ENCODE data around the gene SMAD5. TPM values are rescaled to one million over a fixed set of nuclear protein-coding genes. Genes with fewer than 3 reads are reported as not detected.

SMAD5 gene
- total and polyA plus RNA-seq, 2 of the 8 experiments (the other 6 are each of a cell fraction or from before 2014, with no cell fraction given) = 30.2 to 60.5 TPM

DNA sequence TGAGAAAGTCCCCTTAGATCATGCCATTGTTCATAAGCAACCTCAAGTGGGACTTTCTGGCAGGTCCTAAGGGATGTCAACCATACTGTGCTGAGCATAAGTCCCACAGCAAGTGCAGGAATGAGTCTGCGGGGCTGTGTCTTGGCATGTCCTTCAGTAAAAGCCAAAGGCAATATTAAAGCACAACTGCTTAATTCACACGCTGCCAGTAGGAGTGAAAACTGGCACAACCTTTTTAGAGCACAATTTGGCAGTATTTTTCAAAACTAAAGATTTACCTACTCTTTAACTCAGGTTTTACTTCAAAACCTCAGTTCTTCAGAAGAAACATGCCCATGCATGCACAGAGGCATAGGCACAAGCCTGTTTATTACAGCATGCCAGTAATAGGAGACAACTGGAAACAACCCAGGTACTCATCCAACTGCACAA is 24.4 kb upstream of the SMAD5 start:
- Histone ChIP-seq H2BK120ac (replicated peaks; ENCODE audit: low read depth, low read length) (no peak overlapping the region), H4K5ac (ENCODE audit: insufficient read length, low read depth, low read length) (no peak overlapping the region), H3K23me2 (ENCODE audit: low read depth, low read length) (no peaks in the 10 kb centered on the region), H2BK20ac (ENCODE audit: low read length) (peak overlapping the region; percentile 73; the same call in 1 of the 2 replicates), H2AFZ (ENCODE audit: low read length) (0 out of 2 replicates have a peak overlapping the region, but pooled peaks have one; percentile 38), H3K79me1 (ENCODE audit: low read depth, low read length) (no peaks in the 10 kb centered on the region), H3K36me3 (ENCODE audit: control insufficient read depth in 2 of 4, insufficient read depth in 4 of 4, low read length in 3 of 4) (no peaks in the 10 kb centered on the region), H3K4ac (replicated peaks; ENCODE audit: insufficient read length, low read depth, low read length) (no peak overlapping the region), H2BK15ac (ENCODE audit: low read length) (no peak overlapping the region), H3K27ac (ENCODE audit: low read depth, low read length) (no peak overlapping the region), H4K91ac (replicated peaks; ENCODE audit: insufficient read length, low read length) (no peak overlapping the region), H3K4me1 (replicated peaks in 1 of 4; ENCODE audit: control insufficient read depth in 3 of 4, insufficient read depth in 4 of 4, low read length in 3 of 4) (peaks cover 0 to 9% (median 0%) of the 10 kb centered on the region in 4 experiments; a peak in 2 of 7 replicates), H3K23ac (ENCODE audit: insufficient read length) (no peak overlapping the region), H4K8ac (ENCODE audit: extremely low read depth, insufficient read depth, low read length) (no peak overlapping the region), H2BK12ac (ENCODE audit: low read depth, low read length) (no peak overlapping the region), H2AK5ac (ENCODE audit: low read depth, low read length) (no peak overlapping the region), H3K56ac (replicated peaks; ENCODE audit: insufficient read length, low read depth, low read length) (no peak overlapping the region), H3K9me3 (ENCODE audit: insufficient read depth in 2 of 2, low read depth in 1 of 2, low read length in 1 of 2) (no peaks in the 10 kb centered on the region), H3K4me3 (ENCODE audit: extremely low read depth in 1 of 4, insufficient read depth in 2 of 4, low read depth in 3 of 4, low read length in 4 of 4) (no peak overlapping the region), H3K14ac (ENCODE audit: insufficient read length) (no peak overlapping the region), H3K9ac (replicated peaks in 1 of 4; ENCODE audit: extremely low read depth in 1 of 4, low read depth in 3 of 4, low read length in 3 of 4) (no peak overlapping the region), H2BK5ac (ENCODE audit: low read depth, low read length) (peak overlapping the region; percentile 67; the same call in 1 of the 2 replicates), H4K20me1 (replicated peaks in 1 of 2; ENCODE audit: control insufficient read depth in 1 of 2, insufficient read depth in 2 of 2, low read length in 2 of 2) (no peaks in the 10 kb centered on the region), H3K79me2 (ENCODE audit: control insufficient read depth in 1 of 2, insufficient read depth in 2 of 2, low read length in 2 of 2) (no peaks in the 10 kb centered on the region), H3K4me2 (ENCODE audit: insufficient read depth in 1 of 2, low read depth in 2 of 2, low read length in 2 of 2) (no peak overlapping the region), H3K18ac (ENCODE audit: extremely low read depth, low read length) (no peak overlapping the region), H3K27me3 (replicated peaks in 1 of 4; ENCODE audit: control insufficient read depth in 3 of 4, extremely low read depth in 1 of 4, insufficient read depth in 3 of 4, low read length in 3 of 4) (no peaks in the 10 kb centered on the region; a peak in 1 of 7 replicates)
- CTCF ChIA-PET (ENCODE audit: partially characterized antibody) = no interaction called here
- 81% methylated on average over 2 of the region's 2 CpGs; no CpG with 5 or more reads in 1 of the 2 experiments for WGBS, 2 experiments (ENCODE audit: extremely low coverage in 1 of 2, insufficient coverage in 1 of 2, insufficient read length in 1 of 2, insufficient replicate concordance in 2 of 2, low coverage in 1 of 2, low lambda C conversion rate in 2 of 2, missing lambda C conversion rate in 1 of 2)
- DNase-seq (ENCODE audit: low read depth in 1 of 2, low spot score in 2 of 2) (no peak), FAIRE-seq (no peak)
- POLR2A ChIA-PET (ENCODE audit: partially characterized antibody) = no interaction called here
- no peak for TF ChIP-seq YY1 (IDR thresholded peaks at IDR 0.05; ENCODE audit: low read depth, low read length)
- no peak for TF ChIP-seq POLR2A (IDR thresholded peaks at IDR 0.05; ENCODE audit: control extremely low read depth in 1 of 2, low read depth in 2 of 2, low read length in 2 of 2)
- no peak for TF ChIP-seq NANOG (IDR thresholded peaks at IDR 0.05; ENCODE audit: insufficient read depth, low read depth, low read length, poor library complexity, severe bottlenecking)
- no peak for TF ChIP-seq SIX5 (IDR thresholded peaks at IDR 0.05; ENCODE audit: low read depth, low read length)
- TF ChIP-seq PHF8 (conservative IDR thresholded peaks at IDR 0.05; ENCODE audit: low read depth, low read length) = no peak
- no peak for TF ChIP-seq EZH2 (IDR thresholded peaks at IDR 0.05; ENCODE audit: low read depth, low read length, severe bottlenecking)
- no peak for TF ChIP-seq RXRA (IDR thresholded peaks at IDR 0.05; ENCODE audit: insufficient read depth, low read depth, low read length)
- TF ChIP-seq ASH2L (IDR thresholded peaks at IDR 0.05; ENCODE audit: low read length) = no peak
- TF ChIP-seq, protein P1, sequence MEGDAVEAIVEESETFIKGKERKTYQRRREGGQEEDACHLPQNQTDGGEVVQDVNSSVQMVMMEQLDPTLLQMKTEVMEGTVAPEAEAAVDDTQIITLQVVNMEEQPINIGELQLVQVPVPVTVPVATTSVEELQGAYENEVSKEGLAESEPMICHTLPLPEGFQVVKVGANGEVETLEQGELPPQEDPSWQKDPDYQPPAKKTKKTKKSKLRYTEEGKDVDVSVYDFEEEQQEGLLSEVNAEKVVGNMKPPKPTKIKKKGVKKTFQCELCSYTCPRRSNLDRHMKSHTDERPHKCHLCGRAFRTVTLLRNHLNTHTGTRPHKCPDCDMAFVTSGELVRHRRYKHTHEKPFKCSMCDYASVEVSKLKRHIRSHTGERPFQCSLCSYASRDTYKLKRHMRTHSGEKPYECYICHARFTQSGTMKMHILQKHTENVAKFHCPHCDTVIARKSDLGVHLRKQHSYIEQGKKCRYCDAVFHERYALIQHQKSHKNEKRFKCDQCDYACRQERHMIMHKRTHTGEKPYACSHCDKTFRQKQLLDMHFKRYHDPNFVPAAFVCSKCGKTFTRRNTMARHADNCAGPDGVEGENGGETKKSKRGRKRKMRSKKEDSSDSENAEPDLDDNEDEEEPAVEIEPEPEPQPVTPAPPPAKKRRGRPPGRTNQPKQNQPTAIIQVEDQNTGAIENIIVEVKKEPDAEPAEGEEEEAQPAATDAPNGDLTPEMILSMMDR (IDR thresholded peaks at IDR 0.05; ENCODE audit: control extremely low read depth in 1 of 3, insufficient read depth in 1 of 3, low read depth in 1 of 3, low read length in 3 of 3) = no peak
- TF ChIP-seq MAX (IDR thresholded peaks at IDR 0.05) = no peak
- no peak for TF ChIP-seq TBP (IDR thresholded peaks at IDR 0.05; ENCODE audit: low read depth, low read length)
- TF ChIP-seq BACH1 (IDR thresholded peaks at IDR 0.05; ENCODE audit: low read length) = no peak

Measured in H1 (cell line).